ENCODE results near the gene CTIF. TPM values are rescaled to one million over a fixed set of nuclear protein-coding genes. Genes with fewer than 3 reads are reported as not detected.

The CTIF gene
- total and polyA plus RNA-seq, 2 experiments from 2014 or later = 8.6 to 14.4 TPM

GRCh38 chr18:48754559-48754958 is 215.7 kb downstream of the CTIF start:
- no peak for DNase-seq (ENCODE audit: low spot score)
- no peak overlapping the region for H2AFZ ChIP-seq
- H3K4me2 ChIP-seq = no peak overlapping the region
- H3K4me3 Mint-ChIP-seq = no peak overlapping the region
- peaks cover 4% of the 10 kb centered on the region for H3K27me3 Mint-ChIP-seq (ENCODE audit: insufficient read depth, low read depth, poor library complexity)
- H3K4me1 Mint-ChIP-seq = peaks cover 7% of the 10 kb centered on the region
- no peaks in the 10 kb centered on the region for H3K4me1 ChIP-seq (ENCODE audit: insufficient read depth)
- TF ChIP-seq EZH2phosphoT487 (IDR thresholded peaks at IDR 0.05; ENCODE audit: unreplicated experiment) (no peak), ZNF462 (CRISPR knock-in tag; IDR thresholded peaks at IDR 0.05) (no peak), CREB1 (CRISPR knock-in tag; IDR thresholded peaks at IDR 0.05; ENCODE audit: low read depth) (no peak)
- TF ChIP-seq, protein P1, sequence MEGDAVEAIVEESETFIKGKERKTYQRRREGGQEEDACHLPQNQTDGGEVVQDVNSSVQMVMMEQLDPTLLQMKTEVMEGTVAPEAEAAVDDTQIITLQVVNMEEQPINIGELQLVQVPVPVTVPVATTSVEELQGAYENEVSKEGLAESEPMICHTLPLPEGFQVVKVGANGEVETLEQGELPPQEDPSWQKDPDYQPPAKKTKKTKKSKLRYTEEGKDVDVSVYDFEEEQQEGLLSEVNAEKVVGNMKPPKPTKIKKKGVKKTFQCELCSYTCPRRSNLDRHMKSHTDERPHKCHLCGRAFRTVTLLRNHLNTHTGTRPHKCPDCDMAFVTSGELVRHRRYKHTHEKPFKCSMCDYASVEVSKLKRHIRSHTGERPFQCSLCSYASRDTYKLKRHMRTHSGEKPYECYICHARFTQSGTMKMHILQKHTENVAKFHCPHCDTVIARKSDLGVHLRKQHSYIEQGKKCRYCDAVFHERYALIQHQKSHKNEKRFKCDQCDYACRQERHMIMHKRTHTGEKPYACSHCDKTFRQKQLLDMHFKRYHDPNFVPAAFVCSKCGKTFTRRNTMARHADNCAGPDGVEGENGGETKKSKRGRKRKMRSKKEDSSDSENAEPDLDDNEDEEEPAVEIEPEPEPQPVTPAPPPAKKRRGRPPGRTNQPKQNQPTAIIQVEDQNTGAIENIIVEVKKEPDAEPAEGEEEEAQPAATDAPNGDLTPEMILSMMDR (conservative IDR thresholded peaks at IDR 0.05; ENCODE audit: low read depth in 2 of 2) = no peak
- H3K36me3 ChIP-seq (ENCODE audit: insufficient read depth) = no peaks in the 10 kb centered on the region
- no peak overlapping the region for H3K4me3 ChIP-seq
- H3K9me2 ChIP-seq (ENCODE audit: insufficient read depth) = no peaks in the 10 kb centered on the region
- ATAC-seq = no peak
- H3K27ac Mint-ChIP-seq = no peak overlapping the region
- peaks cover 4% of the 10 kb centered on the region; the same call in 2 of the 3 replicates for H3K36me3 Mint-ChIP-seq (ENCODE audit: low read depth)
- H3K9me3 Mint-ChIP-seq = no peaks in the 10 kb centered on the region
- no peaks in the 10 kb centered on the region for H3K27me3 ChIP-seq (ENCODE audit: insufficient read depth)
- no peaks in the 10 kb centered on the region for H4K20me1 ChIP-seq (replicated peaks; ENCODE audit: insufficient read depth)
- no peaks in the 10 kb centered on the region for H3K79me2 ChIP-seq (replicated peaks; ENCODE audit: insufficient read depth)
- no peak overlapping the region for H3K27ac ChIP-seq (ENCODE audit: low read depth)
- no peaks in the 10 kb centered on the region for H3F3A ChIP-seq (replicated peaks; ENCODE audit: low read depth)
